Smooth muscle cell (in vitro differentiated cells): ENCODE measurements around the gene FGGY. TPM values are rescaled to one million over a fixed set of nuclear protein-coding genes. Genes with fewer than 3 reads are reported as not detected.

Experiments used
- DNase-seq: peaks from one replicate; lab custom pipeline; 2025; ENCODE audit not compliant: unreplicated experiment; lab: John Stamatoyannopoulos, UW
- H2AFZ ChIP-seq: fragments of 200-600 bp; sonication (generic); 2 replicates; pipeline ENCODE4 v1.6.0; 2016; ENCODE audit warnings: antibody characterized with exemption, low read depth, mild to moderate bottlenecking
- H3F3A ChIP-seq: fragments of 200-600 bp; sonication (generic); 2 replicates; pipeline ENCODE4 v1.6.0; 2017; ENCODE audit warnings: antibody characterized with exemption, low read depth
- H3K27ac ChIP-seq: fragments of 200-600 bp; sonication (generic); 2 replicates; pipeline ENCODE4 v1.5.1; 2016; ENCODE audit warnings: low read depth, mild to moderate bottlenecking
- H3K27me3 ChIP-seq: fragments of 200-600 bp; sonication (generic); 2 replicates; pipeline ENCODE4 v1.6.1; 2016; ENCODE audit warnings: low read depth, mild to moderate bottlenecking
- H3K36me3 ChIP-seq: fragments of 200-600 bp; sonication (generic); 2 replicates; pipeline ENCODE4 v1.5.1; 2016; ENCODE audit warnings: low read depth
- H3K4me1 ChIP-seq: fragments of 200-600 bp; sonication (generic); 2 replicates; pipeline ENCODE4 v1.5.1; 2016; ENCODE audit warnings: low read depth
- H3K4me2 ChIP-seq: fragments of 200-600 bp; sonication (generic); 2 replicates; pipeline ENCODE4 v1.6.0; 2016; ENCODE audit warnings: mild to moderate bottlenecking
- H3K4me3 ChIP-seq: fragments of 200-600 bp; sonication (generic); 2 replicates; pipeline ENCODE4 v1.5.1; 2016; ENCODE audit warnings: mild to moderate bottlenecking
- H3K79me2 ChIP-seq: fragments of 200-600 bp; sonication (generic); 2 replicates; pipeline ENCODE4 v1.6.0; 2016; ENCODE audit warnings: low read depth, mild to moderate bottlenecking
- H3K9ac ChIP-seq: fragments of 200-600 bp; sonication (generic); 2 replicates; pipeline ENCODE4 v1.6.0; 2016; ENCODE audit warnings: low read depth
- H3K9me3 ChIP-seq: fragments of 200-600 bp; sonication (generic); replicated peaks from 2 replicates; pipeline ENCODE4 v1.5.1; 2016; ENCODE audit warnings: low read depth
- H4K20me1 ChIP-seq: fragments of 200-600 bp; sonication (generic); 2 replicates; pipeline ENCODE4 v1.6.0; 2016; ENCODE audit warnings: low read depth
- WGBS: methylation state at CpG from one replicate; pipeline ENCODE4 v1.1.7; 2016; ENCODE audit warnings: low lambda C conversion rate; 5-methylcytosine and 5-hydroxymethylcytosine counted together
- polyA plus RNA-seq: library from polyadenylated mRNA; unstranded; fragments of >200 nt; fragmentation: Nextera tagmentation; extraction: Ambion mirVana; gene quantifications from 2 replicates; pipeline ENCODE4 v1.2.1, GENCODE V29; 2016
- total RNA-seq: library from RNA; depleted of rRNA; stranded (reverse); fragments of >200 nt; gene quantifications from 2 replicates; pipeline ENCODE4 v1.2.3, GENCODE V29; 2014
- TF ChIP-seq, protein P1 (sequence below): fragments of 200-600 bp; sonication (generic); IDR thresholded peaks from 2 replicates; pipeline ENCODE4 v1.5.1; 2017; ENCODE audit warnings: borderline replicate concordance, mild to moderate bottlenecking, antibody characterized with exemption; ENCODE audit not compliant: insufficient read depth, poor library complexity, severe bottlenecking

FGGY gene
- total and polyA plus RNA-seq, 2 experiments from 2014 or later: 5.1 to 9.2 TPM

DNA sequence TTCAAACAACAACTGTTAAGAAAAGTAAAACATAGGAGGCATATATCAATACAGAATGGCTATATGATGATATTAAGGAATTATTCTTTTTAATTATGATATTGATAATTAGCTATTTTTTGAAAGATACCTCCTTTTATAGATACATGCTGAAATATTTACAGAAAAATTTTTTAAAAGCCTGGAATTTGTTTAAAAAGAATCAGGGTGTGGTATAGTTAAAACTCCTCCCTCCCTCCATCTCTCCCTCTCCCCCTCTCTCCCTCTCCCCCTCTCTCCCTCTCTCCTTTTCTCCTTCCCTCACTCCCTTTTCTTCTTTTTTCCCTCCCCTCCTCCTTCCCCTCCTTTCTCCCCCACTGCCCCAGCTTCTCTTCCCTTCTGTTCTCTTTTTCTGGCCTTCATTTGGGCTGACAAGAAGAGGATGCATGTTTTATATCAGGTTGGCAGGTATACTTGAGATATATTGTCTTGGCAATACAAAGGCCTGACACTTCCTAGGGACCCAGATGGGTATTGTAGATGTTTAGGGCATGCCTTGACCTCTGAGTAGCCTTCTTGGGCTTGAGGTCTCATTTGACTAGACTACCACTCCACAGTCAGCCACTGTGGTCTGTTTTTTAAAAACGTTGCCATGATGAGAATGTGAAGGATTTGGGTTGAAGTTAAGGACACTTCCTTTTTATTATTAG, 124.5 kb downstream of the FGGY start:
- no peaks in the 10 kb centered on the region for H3K79me2 ChIP-seq
- no peaks in the 10 kb centered on the region for H3K36me3 ChIP-seq
- H3K27me3 ChIP-seq: no peaks in the 10 kb centered on the region
- TF ChIP-seq, protein P1, sequence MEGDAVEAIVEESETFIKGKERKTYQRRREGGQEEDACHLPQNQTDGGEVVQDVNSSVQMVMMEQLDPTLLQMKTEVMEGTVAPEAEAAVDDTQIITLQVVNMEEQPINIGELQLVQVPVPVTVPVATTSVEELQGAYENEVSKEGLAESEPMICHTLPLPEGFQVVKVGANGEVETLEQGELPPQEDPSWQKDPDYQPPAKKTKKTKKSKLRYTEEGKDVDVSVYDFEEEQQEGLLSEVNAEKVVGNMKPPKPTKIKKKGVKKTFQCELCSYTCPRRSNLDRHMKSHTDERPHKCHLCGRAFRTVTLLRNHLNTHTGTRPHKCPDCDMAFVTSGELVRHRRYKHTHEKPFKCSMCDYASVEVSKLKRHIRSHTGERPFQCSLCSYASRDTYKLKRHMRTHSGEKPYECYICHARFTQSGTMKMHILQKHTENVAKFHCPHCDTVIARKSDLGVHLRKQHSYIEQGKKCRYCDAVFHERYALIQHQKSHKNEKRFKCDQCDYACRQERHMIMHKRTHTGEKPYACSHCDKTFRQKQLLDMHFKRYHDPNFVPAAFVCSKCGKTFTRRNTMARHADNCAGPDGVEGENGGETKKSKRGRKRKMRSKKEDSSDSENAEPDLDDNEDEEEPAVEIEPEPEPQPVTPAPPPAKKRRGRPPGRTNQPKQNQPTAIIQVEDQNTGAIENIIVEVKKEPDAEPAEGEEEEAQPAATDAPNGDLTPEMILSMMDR: no peak
- no peak overlapping the region for H3K4me2 ChIP-seq
- DNase-seq: no peak
- H3K4me3 ChIP-seq: no peak overlapping the region
- 78% methylated on average over 1 of the region's 1 CpG for WGBS
- H3K9me3 ChIP-seq: no peaks in the 10 kb centered on the region
- no peaks in the 10 kb centered on the region for H3F3A ChIP-seq
- H3K27ac ChIP-seq: no peak overlapping the region
- H3K4me1 ChIP-seq: peaks cover 10% of the 10 kb centered on the region
- H3K9ac ChIP-seq: no peak overlapping the region
- no peaks in the 10 kb centered on the region for H4K20me1 ChIP-seq
- no peak overlapping the region for H2AFZ ChIP-seq

GRCh38 chr1:59422921-59423575, 126.2 kb downstream of the FGGY start:
- H3K79me2 ChIP-seq: no peaks in the 10 kb centered on the region
- H3K27me3 ChIP-seq: no peaks in the 10 kb centered on the region
- H3K4me1 ChIP-seq: peaks cover 7% of the 10 kb centered on the region
- no peaks in the 10 kb centered on the region for H3K9me3 ChIP-seq
- H4K20me1 ChIP-seq: no peaks in the 10 kb centered on the region
- no peaks in the 10 kb centered on the region for H3F3A ChIP-seq
- no peak overlapping the region for H2AFZ ChIP-seq
- 90% methylated on average over 6 of the region's 6 CpGs for WGBS
- no peak for DNase-seq
- H3K36me3 ChIP-seq: no peaks in the 10 kb centered on the region
- no peak overlapping the region for H3K4me2 ChIP-seq
- H3K9ac ChIP-seq: no peak overlapping the region
- TF ChIP-seq, protein P1: no peak
- no peak overlapping the region for H3K4me3 ChIP-seq
- no peak overlapping the region for H3K27ac ChIP-seq

DNA sequence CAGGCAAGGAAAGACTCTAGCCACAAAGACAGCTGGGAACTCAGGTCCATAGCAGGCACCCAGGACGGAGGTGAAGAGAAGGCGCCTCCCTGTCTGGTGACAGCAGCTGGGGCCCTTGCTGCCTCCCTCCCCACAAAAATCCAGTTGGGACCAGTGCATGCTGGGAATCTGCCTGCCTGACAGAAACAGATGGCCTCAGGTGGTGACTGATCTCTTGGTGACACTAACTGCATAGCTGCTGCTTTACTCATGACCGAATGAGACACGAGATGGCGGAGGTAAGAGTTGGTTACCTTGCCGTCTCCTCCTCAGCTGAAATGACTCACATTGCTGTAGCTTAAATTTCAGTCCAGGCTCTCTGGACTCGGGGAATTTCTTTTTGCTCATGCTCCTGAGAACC, 130.3 kb downstream of the FGGY start:
- WGBS: 48% methylated on average over 7 of the region's 7 CpGs
- peak overlapping the region; percentile 73 for H3K27ac ChIP-seq

More for the DNA sequence above, 130.3 kb downstream of the FGGY start:
- no peak for DNase-seq
- Histone ChIP-seq H3K4me1 (no peaks in the 10 kb centered on the region), H3F3A (no peaks in the 10 kb centered on the region), H3K9ac (peak overlapping the region; percentile 41), H3K36me3 (no peaks in the 10 kb centered on the region), H2AFZ (no peak overlapping the region), H3K4me2 (no peak overlapping the region), H3K4me3 (no peak overlapping the region), H3K9me3 (no peaks in the 10 kb centered on the region), H3K79me2 (no peaks in the 10 kb centered on the region), H4K20me1 (no peaks in the 10 kb centered on the region), H3K27me3 (no peaks in the 10 kb centered on the region)
- TF ChIP-seq, protein P1: no peak
